ENCODE measurements around the gene IPO5.

The IPO5 gene

DNA sequence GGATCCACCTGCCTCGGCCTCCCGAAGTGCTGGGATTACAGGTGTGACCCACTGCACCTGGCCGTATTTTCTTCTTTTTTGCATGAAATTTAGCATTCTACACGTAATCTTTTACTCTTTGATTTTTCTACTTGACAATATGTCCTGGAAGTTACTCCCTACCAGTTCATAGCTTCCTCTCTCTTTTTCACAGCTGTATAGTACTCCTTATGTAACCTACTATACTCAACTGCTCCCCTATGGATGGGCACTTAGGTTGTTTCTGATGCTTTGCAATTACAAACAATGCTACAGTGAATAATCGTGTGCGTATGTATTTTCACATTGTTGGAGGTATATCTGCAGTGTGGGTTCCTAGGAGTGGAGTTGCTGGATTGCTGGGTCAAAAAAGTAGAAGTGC, 98.9 kb downstream of the IPO5 start:
- Histone ChIP-seq H3K4me3 (ENCODE audit: insufficient read depth, low read length, poor library complexity, severe bottlenecking) (no peak overlapping the region), H3K9me2 (replicated peaks; ENCODE audit: insufficient read depth, low read length) (no peaks in the 10 kb centered on the region)
- TF ChIP-seq EZH2phosphoT487 (conservative IDR thresholded peaks at IDR 0.05; ENCODE audit: low read length) = no peak
- TF ChIP-seq, protein P1, sequence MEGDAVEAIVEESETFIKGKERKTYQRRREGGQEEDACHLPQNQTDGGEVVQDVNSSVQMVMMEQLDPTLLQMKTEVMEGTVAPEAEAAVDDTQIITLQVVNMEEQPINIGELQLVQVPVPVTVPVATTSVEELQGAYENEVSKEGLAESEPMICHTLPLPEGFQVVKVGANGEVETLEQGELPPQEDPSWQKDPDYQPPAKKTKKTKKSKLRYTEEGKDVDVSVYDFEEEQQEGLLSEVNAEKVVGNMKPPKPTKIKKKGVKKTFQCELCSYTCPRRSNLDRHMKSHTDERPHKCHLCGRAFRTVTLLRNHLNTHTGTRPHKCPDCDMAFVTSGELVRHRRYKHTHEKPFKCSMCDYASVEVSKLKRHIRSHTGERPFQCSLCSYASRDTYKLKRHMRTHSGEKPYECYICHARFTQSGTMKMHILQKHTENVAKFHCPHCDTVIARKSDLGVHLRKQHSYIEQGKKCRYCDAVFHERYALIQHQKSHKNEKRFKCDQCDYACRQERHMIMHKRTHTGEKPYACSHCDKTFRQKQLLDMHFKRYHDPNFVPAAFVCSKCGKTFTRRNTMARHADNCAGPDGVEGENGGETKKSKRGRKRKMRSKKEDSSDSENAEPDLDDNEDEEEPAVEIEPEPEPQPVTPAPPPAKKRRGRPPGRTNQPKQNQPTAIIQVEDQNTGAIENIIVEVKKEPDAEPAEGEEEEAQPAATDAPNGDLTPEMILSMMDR (IDR thresholded peaks at IDR 0.05; ENCODE audit: insufficient read depth, low read length, poor library complexity, severe bottlenecking) = no peak

DNA sequence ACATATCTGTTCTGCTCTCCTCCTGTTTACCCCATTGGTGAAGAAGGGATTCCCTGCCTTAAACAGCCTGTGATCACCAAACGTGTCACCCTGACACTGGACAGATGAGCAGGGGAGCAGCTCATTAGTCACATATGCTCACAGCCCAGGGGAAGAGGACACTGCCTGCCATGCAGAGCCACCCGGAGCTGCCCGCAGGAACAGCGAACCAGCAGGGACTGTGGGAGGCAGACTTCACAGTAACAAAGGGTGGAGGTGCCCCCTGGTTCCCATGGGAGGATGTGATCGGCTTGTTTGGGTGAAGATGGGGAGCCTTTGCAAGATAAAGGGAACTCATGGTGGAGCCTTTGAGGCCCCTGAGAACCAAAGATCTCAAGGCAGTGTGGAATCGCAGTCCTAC, 100.8 kb downstream of the IPO5 start:
- H4K20me1 ChIP-seq (ENCODE audit: low read depth, low read length) = no peaks in the 10 kb centered on the region
- no peaks in the 10 kb centered on the region for H3K36me3 ChIP-seq (ENCODE audit: low read length)
- TF ChIP-seq, protein P1 (IDR thresholded peaks at IDR 0.05; ENCODE audit: insufficient read depth, low read length, poor library complexity, severe bottlenecking) = no peak
- TF ChIP-seq EZH2phosphoT487 (conservative IDR thresholded peaks at IDR 0.05; ENCODE audit: low read length) = no peak
- H3K4me2 ChIP-seq (ENCODE audit: low read depth, low read length, poor library complexity, severe bottlenecking) = no peak overlapping the region
- no peaks in the 10 kb centered on the region for H3K9me3 ChIP-seq (ENCODE audit: insufficient read depth, low read length)
- H3K4me3 ChIP-seq (ENCODE audit: insufficient read depth, low read length, poor library complexity, severe bottlenecking) = no peak overlapping the region
- no peak overlapping the region for H2AFZ ChIP-seq (ENCODE audit: low read depth, low read length, severe bottlenecking)
- no peak overlapping the region for H3K27ac ChIP-seq (ENCODE audit: low read depth, low read length)
- H3K27me3 ChIP-seq (ENCODE audit: low read length) = no peaks in the 10 kb centered on the region
- no peaks in the 10 kb centered on the region for H3F3A ChIP-seq (ENCODE audit: insufficient read depth)
- no peaks in the 10 kb centered on the region for H3K79me2 ChIP-seq (ENCODE audit: insufficient read depth, low read length)
- no peak overlapping the region for H3K9ac ChIP-seq (ENCODE audit: low read length)
- H3K9me2 ChIP-seq (replicated peaks; ENCODE audit: insufficient read depth, low read length) = no peaks in the 10 kb centered on the region

More for the DNA sequence above, 98.9 kb downstream of the IPO5 start:
- Histone ChIP-seq H3K4me2 (ENCODE audit: low read depth, low read length, poor library complexity, severe bottlenecking) (no peak overlapping the region), H3K9me3 (ENCODE audit: insufficient read depth, low read length) (no peaks in the 10 kb centered on the region), H2AFZ (ENCODE audit: low read depth, low read length, severe bottlenecking) (no peak overlapping the region), H3K36me3 (ENCODE audit: low read length) (no peaks in the 10 kb centered on the region), H3F3A (ENCODE audit: insufficient read depth) (no peaks in the 10 kb centered on the region), H3K79me2 (ENCODE audit: insufficient read depth, low read length) (no peaks in the 10 kb centered on the region), H3K9ac (ENCODE audit: low read length) (no peak overlapping the region), H3K27ac (ENCODE audit: low read depth, low read length) (no peak overlapping the region), H3K27me3 (ENCODE audit: low read length) (no peaks in the 10 kb centered on the region), H4K20me1 (ENCODE audit: low read depth, low read length) (no peaks in the 10 kb centered on the region)

DNA sequence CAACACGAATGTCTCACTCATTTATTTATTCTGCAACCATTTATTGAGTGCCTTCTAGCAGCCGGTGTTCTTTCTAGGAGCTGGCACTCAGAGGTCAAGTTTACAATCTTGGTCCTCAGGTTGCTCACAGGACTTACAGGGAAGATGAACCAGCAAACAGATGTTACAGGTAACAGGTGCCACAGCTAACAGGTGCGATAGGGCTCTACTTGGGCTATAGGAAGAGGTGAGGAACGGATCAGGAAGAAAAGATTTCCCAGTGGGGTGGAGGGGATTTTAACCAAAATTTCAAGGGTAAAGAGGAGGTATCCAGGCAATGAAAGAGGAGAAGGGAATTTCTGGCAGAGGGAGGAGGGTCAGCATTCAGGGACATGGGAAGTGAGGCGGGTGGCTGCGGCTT, 102.1 kb downstream of the IPO5 start:
- Histone ChIP-seq H3K9me2 (replicated peaks; ENCODE audit: insufficient read depth, low read length) (no peaks in the 10 kb centered on the region), H4K20me1 (ENCODE audit: low read depth, low read length) (no peaks in the 10 kb centered on the region), H3K9ac (ENCODE audit: low read length) (no peak overlapping the region), H3K79me2 (ENCODE audit: insufficient read depth, low read length) (no peaks in the 10 kb centered on the region), H3K27me3 (ENCODE audit: low read length) (no peaks in the 10 kb centered on the region), H3K4me2 (ENCODE audit: low read depth, low read length, poor library complexity, severe bottlenecking) (no peak overlapping the region), H3K4me3 (ENCODE audit: insufficient read depth, low read length, poor library complexity, severe bottlenecking) (no peak overlapping the region), H3K27ac (ENCODE audit: low read depth, low read length) (no peak overlapping the region), H2AFZ (ENCODE audit: low read depth, low read length, severe bottlenecking) (no peak overlapping the region), H3F3A (ENCODE audit: insufficient read depth) (no peaks in the 10 kb centered on the region), H3K9me3 (ENCODE audit: insufficient read depth, low read length) (no peaks in the 10 kb centered on the region), H3K36me3 (ENCODE audit: low read length) (no peaks in the 10 kb centered on the region)
- TF ChIP-seq, protein P1 (IDR thresholded peaks at IDR 0.05; ENCODE audit: insufficient read depth, low read length, poor library complexity, severe bottlenecking) = no peak
- TF ChIP-seq EZH2phosphoT487 (conservative IDR thresholded peaks at IDR 0.05; ENCODE audit: low read length) = no peak
